PFSK-1 (cell line): Measurements from ENCODE around the gene KIF3A.

ENCODE experiments used
- FOXP2 ChIP-seq: optimal IDR thresholded peaks from 2 replicates; pipeline ENCODE3; 2011; ENCODE audit warnings: borderline replicate concordance, control low read depth, inconsistent platforms; ENCODE audit not compliant: insufficient read depth; ENCODE audit errors: extremely low read length, extremely low read depth
- POLR2AphosphoS5 ChIP-seq: IDR thresholded peaks from 2 replicates; pipeline ENCODE4 v1.6.1; 2012; ENCODE audit warnings: low read depth, mild to moderate bottlenecking, control low read depth, low read length, moderate library complexity
- SIN3A ChIP-seq: IDR thresholded peaks from 2 replicates; pipeline ENCODE4 v1.6.1; 2012; ENCODE audit warnings: mild to moderate bottlenecking, low read length, moderate library complexity, borderline replicate concordance; ENCODE audit not compliant: insufficient read depth
- TAF1 ChIP-seq: IDR thresholded peaks from 2 replicates; pipeline ENCODE4 v1.6.1; 2012; ENCODE audit warnings: low read length, control low read depth, borderline replicate concordance; ENCODE audit not compliant: insufficient read depth
- TF ChIP-seq, protein P1 (sequence below), 2 experiments: IDR thresholded peaks; 2 replicates each; pipeline versions ENCODE4 v1.6.1 to v1.8.0; 2011 to 2012; ENCODE audit warnings: low read depth in 2 of 2, low read length in 2 of 2, control low read depth in 1 of 2, inconsistent platforms in 1 of 2, mild to moderate bottlenecking in 1 of 2, moderate library complexity in 1 of 2; ENCODE audit not compliant: insufficient read depth in 1 of 2

Gene KIF3A

DNA sequence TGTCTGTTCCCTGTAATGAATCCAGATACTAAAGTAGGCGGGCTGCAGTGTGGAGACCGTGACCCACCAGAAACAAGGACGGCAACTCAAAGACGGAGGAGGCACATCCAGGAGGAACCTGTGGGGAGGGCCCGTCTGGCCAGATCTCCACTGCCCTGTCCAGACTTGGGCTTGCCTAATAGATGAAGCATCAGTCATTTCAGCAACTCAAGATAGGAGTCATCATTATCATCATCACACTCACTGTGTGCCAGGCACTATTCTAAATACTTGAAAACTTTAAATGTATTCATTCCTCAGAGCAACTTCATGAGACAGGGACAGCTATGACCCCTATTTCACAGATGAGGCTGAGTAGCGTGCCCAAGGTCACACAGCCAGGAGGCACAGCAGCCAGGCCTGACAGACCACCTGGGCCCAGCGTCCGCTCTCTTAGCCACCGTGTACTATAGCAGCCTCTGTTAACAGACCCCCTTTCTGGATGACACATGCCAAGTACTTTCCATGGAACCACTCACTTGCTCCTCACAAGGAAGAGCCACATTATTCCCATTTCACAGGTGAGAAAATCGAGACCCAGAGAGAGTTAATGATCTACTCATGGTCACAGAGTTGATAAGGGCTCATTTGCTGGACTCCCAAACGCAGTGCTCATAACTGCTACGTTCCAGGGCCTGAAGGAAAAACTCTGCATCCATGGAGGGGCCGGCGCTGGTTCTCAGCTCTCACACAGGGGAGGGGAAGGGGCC, 68.5 kb downstream of the KIF3A start:
- TF ChIP-seq POLR2AphosphoS5 = no peak
- TF ChIP-seq SIN3A = no peak
- no peak for TF ChIP-seq FOXP2
- no peak for TF ChIP-seq TAF1
- TF ChIP-seq, protein P1, sequence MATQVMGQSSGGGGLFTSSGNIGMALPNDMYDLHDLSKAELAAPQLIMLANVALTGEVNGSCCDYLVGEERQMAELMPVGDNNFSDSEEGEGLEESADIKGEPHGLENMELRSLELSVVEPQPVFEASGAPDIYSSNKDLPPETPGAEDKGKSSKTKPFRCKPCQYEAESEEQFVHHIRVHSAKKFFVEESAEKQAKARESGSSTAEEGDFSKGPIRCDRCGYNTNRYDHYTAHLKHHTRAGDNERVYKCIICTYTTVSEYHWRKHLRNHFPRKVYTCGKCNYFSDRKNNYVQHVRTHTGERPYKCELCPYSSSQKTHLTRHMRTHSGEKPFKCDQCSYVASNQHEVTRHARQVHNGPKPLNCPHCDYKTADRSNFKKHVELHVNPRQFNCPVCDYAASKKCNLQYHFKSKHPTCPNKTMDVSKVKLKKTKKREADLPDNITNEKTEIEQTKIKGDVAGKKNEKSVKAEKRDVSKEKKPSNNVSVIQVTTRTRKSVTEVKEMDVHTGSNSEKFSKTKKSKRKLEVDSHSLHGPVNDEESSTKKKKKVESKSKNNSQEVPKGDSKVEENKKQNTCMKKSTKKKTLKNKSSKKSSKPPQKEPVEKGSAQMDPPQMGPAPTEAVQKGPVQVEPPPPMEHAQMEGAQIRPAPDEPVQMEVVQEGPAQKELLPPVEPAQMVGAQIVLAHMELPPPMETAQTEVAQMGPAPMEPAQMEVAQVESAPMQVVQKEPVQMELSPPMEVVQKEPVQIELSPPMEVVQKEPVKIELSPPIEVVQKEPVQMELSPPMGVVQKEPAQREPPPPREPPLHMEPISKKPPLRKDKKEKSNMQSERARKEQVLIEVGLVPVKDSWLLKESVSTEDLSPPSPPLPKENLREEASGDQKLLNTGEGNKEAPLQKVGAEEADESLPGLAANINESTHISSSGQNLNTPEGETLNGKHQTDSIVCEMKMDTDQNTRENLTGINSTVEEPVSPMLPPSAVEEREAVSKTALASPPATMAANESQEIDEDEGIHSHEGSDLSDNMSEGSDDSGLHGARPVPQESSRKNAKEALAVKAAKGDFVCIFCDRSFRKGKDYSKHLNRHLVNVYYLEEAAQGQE (IDR thresholded peaks at IDR 0.05; ENCODE audit: insufficient read depth in 1 of 2, low read depth in 2 of 2, low read length in 2 of 2) = no peak

DNA sequence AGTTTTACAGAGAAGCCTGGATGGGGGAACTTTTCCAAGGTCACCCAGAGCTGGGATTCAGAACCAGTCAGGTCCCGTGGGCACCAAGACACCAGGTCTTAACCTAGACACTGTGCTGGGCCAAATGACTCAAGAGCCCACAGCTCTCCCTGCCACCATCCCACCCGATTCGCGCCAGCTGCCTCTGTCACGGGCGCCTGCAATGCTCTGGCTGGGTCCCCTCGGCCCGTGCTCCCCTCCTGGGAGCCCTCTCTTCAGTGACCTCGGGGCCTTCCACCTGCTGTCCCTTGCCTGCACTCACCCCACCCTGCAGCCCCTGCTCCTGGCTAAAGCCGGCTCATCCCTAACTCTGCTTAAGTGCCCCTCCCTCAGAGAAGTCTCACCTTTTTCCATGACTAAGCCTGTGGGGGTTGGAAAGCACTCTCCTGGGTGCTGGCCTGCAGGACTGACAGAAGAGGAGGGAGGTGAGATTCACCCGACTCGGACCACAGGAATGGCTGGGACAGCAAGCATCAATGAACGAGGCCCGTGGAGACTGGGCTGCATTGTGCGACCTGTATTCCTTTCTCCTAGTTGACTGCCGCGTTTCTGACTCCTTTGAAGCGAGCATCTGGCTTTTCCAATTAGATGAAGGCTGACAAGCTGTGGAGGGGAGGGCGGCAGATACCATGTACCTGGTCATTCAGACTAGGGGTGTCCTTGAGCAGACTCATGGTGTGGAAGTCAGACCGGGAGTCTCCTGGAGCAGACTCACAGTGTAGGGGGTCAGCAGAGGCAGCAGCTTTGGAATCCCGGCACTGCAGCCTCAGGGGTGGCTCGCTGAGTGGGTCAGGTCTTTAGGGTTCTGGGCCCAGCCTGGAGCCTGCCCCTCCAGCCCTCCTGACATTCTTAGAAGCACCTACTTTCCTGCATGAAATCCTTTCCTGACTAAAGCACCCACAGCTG, 69.3 kb downstream of the KIF3A start:
- TF ChIP-seq FOXP2 (no peak), SIN3A (no peak), TAF1 (no peak), POLR2AphosphoS5 (no peak)
- TF ChIP-seq, protein P1 (IDR thresholded peaks at IDR 0.05; ENCODE audit: insufficient read depth in 1 of 2, low read depth in 2 of 2, low read length in 2 of 2) = no peak

DNA sequence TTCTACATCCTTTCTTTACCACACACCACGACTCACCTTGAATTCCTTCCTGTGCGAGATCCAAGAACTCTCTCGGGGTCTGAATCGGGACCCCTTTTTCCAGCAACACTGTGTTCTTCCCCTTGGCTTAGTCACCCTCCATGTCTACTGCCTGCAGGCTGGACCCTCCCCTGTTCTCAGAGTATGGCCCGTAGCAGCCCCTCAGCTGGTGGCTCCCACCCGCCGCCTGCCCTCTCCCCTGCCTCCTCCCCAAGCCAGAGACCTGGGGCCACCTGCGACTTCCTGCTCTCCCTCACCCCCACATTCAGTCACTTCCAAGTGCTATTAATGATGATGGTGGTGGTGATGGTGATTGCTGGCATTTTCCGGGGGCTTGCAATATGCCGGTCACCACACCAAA, 70.0 kb downstream of the KIF3A start:
- TF ChIP-seq TAF1 (no peak), FOXP2 (no peak), SIN3A (no peak), POLR2AphosphoS5 (no peak)
- TF ChIP-seq, protein P1 (IDR thresholded peaks at IDR 0.05; ENCODE audit: insufficient read depth in 1 of 2, low read depth in 2 of 2, low read length in 2 of 2) = no peak

GRCh38 chr5:132666310-132667123, 70.8 kb downstream of the KIF3A start:
- TF ChIP-seq FOXP2 (no peak), SIN3A (no peak)

GRCh38 chr5:132665574-132666080, 71.7 kb downstream of the KIF3A start:
- TF ChIP-seq FOXP2 = no peak
- TF ChIP-seq SIN3A = no peak
- TF ChIP-seq TAF1 = no peak
- no peak for TF ChIP-seq POLR2AphosphoS5
- TF ChIP-seq, protein P1 (IDR thresholded peaks at IDR 0.05; ENCODE audit: insufficient read depth in 1 of 2, low read depth in 2 of 2, low read length in 2 of 2) = no peak
